RKO (cell line): ENCODE data around the gene PDLIM4.

Source experiments
- DNase-seq: peaks from one replicate; pipeline ENCODE4 v3.0.0-alpha.2; 2016; ENCODE audit warnings: low spot score

Gene PDLIM4

GRCh38 chr5:132308701-132309100 lies 51.2 kb downstream of the PDLIM4 start:
- DNase-seq = no peak

DNA sequence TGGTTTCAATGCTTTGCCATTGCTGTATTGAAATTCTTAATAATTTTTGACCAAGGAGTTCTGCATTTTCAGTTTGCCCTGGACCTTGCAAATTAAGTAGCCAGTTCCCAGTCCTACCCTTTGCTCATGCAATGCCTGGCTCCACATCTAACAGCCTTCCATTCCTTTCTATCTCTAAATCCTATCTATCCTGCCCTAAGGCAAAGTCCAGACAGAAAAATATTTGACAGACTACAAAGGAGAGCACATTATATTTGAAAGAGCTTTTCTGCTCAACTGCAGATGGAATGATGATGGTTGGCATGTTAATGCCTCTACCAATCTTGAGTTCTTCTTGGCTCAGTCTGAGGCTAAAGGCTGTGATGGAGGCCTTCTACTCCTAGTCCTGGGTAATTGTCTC lies 52.2 kb downstream of the PDLIM4 start:
- DNase-seq = no peak

DNA sequence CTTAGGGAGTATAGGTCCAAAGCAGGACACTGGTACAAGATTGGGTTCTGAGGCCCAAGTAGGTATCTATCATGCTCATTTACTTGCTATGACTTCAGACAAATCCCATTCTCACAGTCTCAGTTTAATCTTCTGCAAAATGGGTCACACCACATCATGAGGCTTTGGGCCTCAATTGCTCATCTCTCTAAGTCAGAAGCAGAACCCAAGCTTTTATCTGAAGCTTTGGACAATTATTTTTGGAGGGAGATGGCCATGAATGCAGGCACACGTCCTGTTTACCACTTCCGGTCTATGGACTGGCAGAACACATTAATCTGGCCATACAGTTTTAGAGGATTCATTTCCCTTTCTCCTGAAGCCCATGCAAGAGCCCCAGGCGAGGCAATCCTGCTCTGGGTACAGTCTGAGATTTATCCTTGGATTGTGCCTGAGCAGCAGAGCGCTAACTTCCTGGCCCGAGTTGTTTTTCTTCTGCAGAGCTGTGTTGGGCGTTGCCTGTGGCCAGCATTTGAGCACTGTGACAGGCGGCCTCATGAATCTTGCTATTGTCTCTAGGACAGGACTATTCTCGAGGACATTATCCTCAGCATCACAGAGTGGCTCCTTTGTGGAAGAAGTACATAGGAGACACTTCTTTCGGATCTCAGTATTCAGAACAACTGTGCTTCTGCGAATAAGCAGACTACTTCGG lies 52.8 kb downstream of the PDLIM4 start:
- no peak for DNase-seq

DNA sequence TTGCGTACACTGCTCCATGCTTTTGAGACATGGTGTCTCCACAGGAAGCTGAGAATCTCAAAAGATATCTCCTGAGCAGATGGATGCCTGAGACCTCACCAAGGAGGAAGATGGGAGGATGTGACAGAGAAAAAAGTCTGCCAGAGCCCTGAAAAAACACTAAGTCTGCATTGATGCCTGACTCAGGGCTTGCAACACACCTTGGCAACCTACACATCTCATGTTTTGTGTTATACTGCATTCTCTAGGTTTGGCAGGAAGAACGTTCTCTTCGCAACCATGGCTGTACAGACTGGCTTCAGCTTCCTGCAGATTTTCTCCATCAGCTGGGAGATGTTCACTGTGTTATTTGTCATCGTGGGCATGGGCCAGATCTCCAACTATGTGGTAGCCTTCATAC lies 55.9 kb downstream of the PDLIM4 start:
- no peak for DNase-seq

GRCh38 chr5:132313961-132314432 lies 56.5 kb downstream of the PDLIM4 start:
- no peak for DNase-seq

GRCh38 chr5:132315529-132316067 lies 58.1 kb downstream of the PDLIM4 start:
- no peak for DNase-seq

DNA sequence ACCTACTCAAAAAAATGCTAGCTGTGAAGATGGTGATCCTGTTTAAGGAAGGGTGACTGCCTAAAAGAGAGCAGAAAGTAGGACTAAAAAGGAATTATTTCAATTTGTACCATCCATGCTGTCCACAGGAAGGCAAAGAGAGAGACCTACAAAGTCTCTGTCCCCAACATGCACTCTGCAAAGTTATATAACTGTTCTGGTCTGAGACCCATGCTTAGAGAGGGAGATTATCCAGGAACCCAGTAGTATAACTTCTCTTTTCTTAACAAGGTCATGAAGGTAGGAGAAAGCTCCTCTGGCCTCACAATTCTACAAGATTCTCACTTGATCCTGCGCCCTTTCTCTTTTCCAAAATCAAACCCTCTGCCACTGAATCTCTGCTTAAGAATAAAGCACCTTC lies 62.5 kb downstream of the PDLIM4 start:
- no peak for DNase-seq

DNA sequence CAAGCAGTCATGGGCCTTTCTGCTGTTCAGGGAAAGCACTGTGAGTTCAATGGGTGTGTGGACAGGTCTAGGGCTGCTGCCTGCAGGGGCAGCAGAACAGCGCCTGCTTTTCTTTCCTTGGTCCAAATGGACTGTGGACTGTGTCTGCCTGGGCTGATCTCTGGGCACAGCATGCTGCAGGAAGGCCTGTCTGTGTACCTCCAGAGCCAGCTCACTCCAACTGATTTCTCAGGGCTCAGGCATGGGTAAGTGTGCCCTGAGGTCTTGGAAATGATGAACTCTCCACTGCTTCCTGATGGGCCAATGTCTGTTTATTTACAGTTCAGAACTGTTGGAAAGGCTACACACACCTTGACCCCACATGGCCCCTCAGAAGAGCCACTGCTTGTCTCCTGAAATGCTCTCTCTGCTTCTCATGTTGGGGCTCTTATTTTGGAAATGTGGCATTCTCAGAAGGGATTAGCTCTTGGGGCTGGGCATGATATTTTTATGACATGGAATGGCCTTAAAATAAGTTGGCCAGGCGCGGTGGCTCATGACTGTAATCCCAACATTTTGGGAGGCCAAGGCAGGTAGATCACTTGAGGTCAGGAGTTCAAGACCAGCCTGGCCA lies 63.7 kb downstream of the PDLIM4 start:
- no peak for DNase-seq

GRCh38 chr5:132322266-132322665 lies 64.8 kb downstream of the PDLIM4 start:
- no peak for DNase-seq
